K562 (cell line): Measurements from ENCODE around the gene LAMA3. TPM values are rescaled to one million over a fixed set of nuclear protein-coding genes. Genes with fewer than 3 reads are reported as not detected.

Experiments used
- ATAC-seq: fragments of 200-7000 bp; cut with Tn5 transposase; 3 replicates; pipeline ENCODE4 v1.9.1; 2020; ENCODE audit warnings: moderate library complexity
- BruUV-seq: library from RNA; stranded (reverse); fragments of 400-500 nt; replicated peaks from 2 replicates; lab custom pipeline; 2021; lab: Mats Ljungman, UMichigan
- CTCF ChIA-PET: fragments of 300-600 bp; formaldehyde crosslinking; extraction: SDS; loops from one replicate; lab custom pipeline; 2021; ENCODE audit warnings: low intra/inter-chr PET ratio; lab: Yijun Ruan, JAX
- POLR2A ChIA-PET: fragments of 300-600, 350-650 bp; sonication (Branson Sonifier 250); formaldehyde crosslinking; extraction: SDS; loops from one replicate; lab custom pipeline; 2021; ENCODE audit warnings: antibody characterized with exemption, inconsistent platforms; lab: Yijun Ruan, JAX
- DNase-seq, 4 experiments: peaks; one replicate each; pipeline versions ENCODE4 v3.0.0 to v3.0.0-alpha.2; 2011 to 2018; ENCODE audit warnings: low spot score in 3 of 4, mixed read lengths in 3 of 4; ENCODE audit errors: extremely low read depth in 1 of 4
- FAIRE-seq: peaks from 2 replicates; lab custom pipeline; 2011; peaks lifted over from hg19 to GRCh38; lab: Jason Lieb, UNC
- H2AFZ ChIP-seq: 2 replicates; pipeline ENCODE4 v1.6.0; 2011; ENCODE audit warnings: low read depth, low read length, control low read depth, inconsistent platforms
- H3K27ac ChIP-seq: fragments of 200-600 bp; 3 replicates; pipeline ENCODE4 v1.8.0; 2011; ENCODE audit warnings: low read depth, mild to moderate bottlenecking, control low read depth, inconsistent platforms, low read length, moderate library complexity, mixed read lengths; ENCODE audit errors: extremely low read depth
- H3K27me3 ChIP-seq, 2 experiments: fragments of 300-600 bp in 1 of 2; 2 replicates in 1 of 2; 3 replicates in 1 of 2; pipeline versions ENCODE4 v1.6.0 to v1.8.0; 2011; ENCODE audit warnings: inconsistent platforms in 2 of 2, low read length in 2 of 2, mild to moderate bottlenecking in 1 of 2, mixed read lengths in 1 of 2, moderate library complexity in 1 of 2; ENCODE audit not compliant: control insufficient read depth in 2 of 2, insufficient read depth in 2 of 2
- H3K36me3 ChIP-seq: fragments of 300-600 bp; 3 replicates; pipeline ENCODE4 v1.8.0; 2011; ENCODE audit warnings: mild to moderate bottlenecking, low read length, inconsistent platforms; ENCODE audit not compliant: control insufficient read depth, insufficient read depth
- H3K4me1 ChIP-seq, 2 experiments: fragments of 200-600 bp in 1 of 2; replicated peaks in 1 of 2; 2 replicates in 1 of 2; 3 replicates in 1 of 2; pipeline versions ENCODE4 v1.5.1 to v1.8.0; 2011; ENCODE audit warnings: inconsistent platforms in 2 of 2, low read length in 2 of 2, mild to moderate bottlenecking in 1 of 2, mixed read lengths in 1 of 2, moderate library complexity in 1 of 2; ENCODE audit not compliant: control insufficient read depth in 2 of 2, insufficient read depth in 2 of 2
- H3K4me2 ChIP-seq: 2 replicates; pipeline ENCODE4 v1.6.1; 2011; ENCODE audit warnings: low read length, control low read depth, inconsistent platforms, mixed read lengths; ENCODE audit not compliant: insufficient read depth
- H3K4me3 ChIP-seq: fragments of 200-600 bp; sonication (generic), shearing (Covaris generic); 2 replicates; pipeline ENCODE4 v1.5.1; 2016; ENCODE audit warnings: control low read depth, inconsistent platforms
- H3K79me2 ChIP-seq: fragments of 200-600 bp; 3 replicates; pipeline ENCODE4 v1.8.0; 2011; ENCODE audit warnings: low read length, inconsistent platforms; ENCODE audit not compliant: control insufficient read depth, insufficient read depth
- H3K9ac ChIP-seq, 2 experiments: 2 replicates each; pipeline versions ENCODE4 v1.6.0 to v1.6.1; 2011; ENCODE audit warnings: low read depth in 2 of 2, low read length in 2 of 2, control low read depth in 1 of 2, inconsistent platforms in 1 of 2, mild to moderate bottlenecking in 1 of 2, mixed read lengths in 1 of 2; ENCODE audit not compliant: insufficient read depth in 1 of 2
- H3K9me1 ChIP-seq: one replicate; pipeline ENCODE4 v1.6.0; 2011; ENCODE audit warnings: inconsistent platforms, mild to moderate bottlenecking, low read length, moderate library complexity; ENCODE audit not compliant: control insufficient read depth, insufficient read depth
- H3K9me3 ChIP-seq: replicated peaks from 2 replicates; pipeline ENCODE4 v1.5.1; 2011; ENCODE audit warnings: low read depth, low read length, inconsistent platforms; ENCODE audit not compliant: control insufficient read depth, insufficient read depth
- H4K20me1 ChIP-seq: replicated peaks from 2 replicates; pipeline ENCODE4 v1.6.1; 2011; ENCODE audit warnings: low read length, inconsistent platforms, mixed read lengths; ENCODE audit not compliant: control insufficient read depth, insufficient read depth
- HDAC8 ChIP-seq: fragments of 450-650 bp; IDR thresholded peaks from 2 replicates; pipeline ENCODE4 v1.6.1; 2016; ENCODE audit warnings: mild to moderate bottlenecking, missing genetic modification characterization, moderate library complexity, missing compliant biosample characterization
- MEIS2 ChIP-seq: fragments of 450-650 bp; IDR thresholded peaks from 2 replicates; pipeline ENCODE4 v1.6.1; 2014; ENCODE audit warnings: mild to moderate bottlenecking; ENCODE audit not compliant: partially characterized antibody
- NFE2L1 ChIP-seq: fragments of 450-650 bp; IDR thresholded peaks from 2 replicates; pipeline ENCODE4 v1.6.1; 2016; ENCODE audit warnings: missing genetic modification characterization, low read depth, mild to moderate bottlenecking, missing compliant biosample characterization, moderate library complexity, borderline replicate concordance
- SAFB ChIP-seq: fragments of 200-400 bp; formaldehyde crosslinking; IDR thresholded peaks from 2 replicates; pipeline ENCODE4 v1.6.1; 2017; ENCODE audit warnings: low read depth, low read length, borderline replicate concordance
- ZNF280A ChIP-seq: fragments of 450-650 bp; IDR thresholded peaks from 2 replicates; pipeline ENCODE4 v1.6.1; 2018; ENCODE audit warnings: mild to moderate bottlenecking, low read depth; ENCODE audit not compliant: partially characterized antibody
- ZNF3 ChIP-seq: fragments of 250-450 bp; sonication (Bioruptor Pico); IDR thresholded peaks from 2 replicates; pipeline ENCODE4 v1.5.0; 2021; ENCODE audit warnings: mild to moderate bottlenecking, moderate library complexity
- WGBS: fragments of 100-300 bp; shearing (Covaris generic); methylation state at CpG from one replicate; pipeline ENCODE4 v1.1.6; 2016; ENCODE audit warnings: low coverage, mixed read lengths; ENCODE audit not compliant: insufficient coverage; ENCODE audit errors: missing lambda C conversion rate; 5-methylcytosine and 5-hydroxymethylcytosine counted together
- in situ Hi-C: fragments of 300-500 bp; cut with MboI; formaldehyde crosslinking; loops from 4 replicates; pipeline ENCODE4 v1.15.0; 2018; ENCODE audit warnings: inconsistent platforms, mixed read lengths
- intact Hi-C: fragments of 100-400 bp; cut with micrococcal nuclease; formaldehyde crosslinking; loops from 2 replicates; pipeline ENCODE4 v1.14.2; 2022
- polyA plus RNA-seq, 8 experiments: library from polyadenylated mRNA; depleted of rRNA in 4 of 8; stranded (reverse) in 5 of 8; unstranded in 3 of 8; fragments of >200 nt; fragmentation: Nextera tagmentation in 2 of 8; fragmentation: Illumina TruSeq in 1 of 8; extraction: Ambion mirVana in 2 of 8; extraction: Trizol in 1 of 8; gene quantifications; 2 replicates each; pipeline versions ENCODE4 v1.2.1 to v1.2.3, GENCODE V29; 2011 to 2014; ENCODE audit warnings: inconsistent platforms in 1 of 8, missing spikeins in 1 of 8
- total RNA-seq, 7 experiments: library from RNA; depleted of rRNA in 6 of 7; stranded (reverse); fragments of >200 nt in 6 of 7; fragmentation: Illumina TruSeq in 2 of 7; extraction: Trizol in 2 of 7; gene quantifications; 2 replicates each; pipeline versions ENCODE4 v1.2.1 to v1.2.3, GENCODE V29; 2011 to 2021; ENCODE audit warnings: low replicate concordance in 1 of 7

The LAMA3 gene
- total and polyA plus RNA-seq, 9 of the 15 experiments (the other 6 are each of a cell fraction or from before 2014, with no cell fraction given), result 0.07 TPM; not detected in 8

DNA sequence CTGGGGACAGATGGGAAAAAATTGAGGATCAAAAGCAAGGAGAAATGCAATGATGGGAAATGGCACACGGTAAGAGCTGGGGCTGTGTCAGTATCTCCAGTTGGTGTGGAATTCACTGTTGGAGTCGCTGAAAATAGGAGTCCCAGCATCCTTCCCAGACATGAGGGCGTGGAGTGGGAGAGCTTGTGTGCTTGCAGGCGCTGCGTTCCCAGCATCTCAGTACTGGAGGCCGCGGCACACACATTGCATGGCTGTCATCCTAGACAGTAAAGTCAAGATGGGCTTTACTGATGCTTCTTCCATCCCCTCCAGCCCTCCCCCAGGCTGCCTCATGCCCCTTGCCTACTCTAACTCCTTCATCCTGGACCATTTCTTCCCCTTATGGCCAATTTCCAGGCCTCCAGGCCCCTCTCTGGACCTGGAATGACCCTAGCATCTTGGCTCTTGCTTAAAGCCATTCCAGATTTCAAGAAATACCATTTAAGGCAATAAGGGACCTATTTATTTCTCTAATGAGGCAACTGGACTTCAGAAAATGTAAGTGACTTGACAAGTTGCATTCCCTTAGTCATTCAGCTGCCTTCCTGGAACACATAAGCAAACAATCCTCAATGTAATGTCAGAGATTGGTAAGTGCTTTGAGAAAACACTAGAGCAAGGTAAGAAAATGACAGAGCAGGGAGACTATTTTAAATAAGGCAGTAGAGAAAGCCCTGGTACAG, 254.8 kb downstream of the LAMA3 start:
- Histone ChIP-seq H3K79me2 (no peaks in the 10 kb centered on the region), H3K27ac (no peak overlapping the region), H4K20me1 (no peaks in the 10 kb centered on the region), H3K9me1 (no peaks in the 10 kb centered on the region), H2AFZ (no peak overlapping the region), H3K27me3 (peaks cover 0 to 2% of the 10 kb centered on the region in 2 experiments; a peak in 2 of 5 replicates), H3K9me3 (no peaks in the 10 kb centered on the region), H3K36me3 (no peaks in the 10 kb centered on the region), H3K4me2 (no peak overlapping the region)
- CTCF ChIA-PET, result no interaction called here
- ATAC-seq, result no peak
- in situ Hi-C loops, result no loop called here
- no peak for FAIRE-seq
- DNase-seq, result no peak
- TF ChIP-seq SAFB (no peak), HDAC8 (tag) (no peak), ZNF3 (CRISPR knock-in tag) (no peak), ZNF280A (no peak), MEIS2 (no peak), NFE2L1 (tag) (no peak)
- TF ChIP-seq, all 486 proteins: peak for 0
- no TSS peak for BruUV-seq
- Histone ChIP-seq H3K4me3 (no peak overlapping the region), H3K4me1 (no peaks in the 10 kb centered on the region), H3K9ac (no peak overlapping the region)
- 1% methylated on average over 7 of the region's 7 CpGs for WGBS
- intact Hi-C loops, result no loop called here
- POLR2A ChIA-PET, result interaction anchor here (1.4 kb wide), 1 partner anchor 11 kb away, joined by 3 read pairs; no protein-coding TSS in a partner anchor
